ENCODE results near the gene RAB15. TPM values are rescaled to one million over a fixed set of nuclear protein-coding genes. Genes with fewer than 3 reads are reported as not detected.

RAB15 gene
- total RNA-seq, 1 donor from 2014 or later = 98.4 TPM

- DNase-seq (ENCODE audit: low spot score) = no peak
Observed at GRCh38 chr14:65002586-65003210, 30.6 kb upstream of the RAB15 start.

DNA sequence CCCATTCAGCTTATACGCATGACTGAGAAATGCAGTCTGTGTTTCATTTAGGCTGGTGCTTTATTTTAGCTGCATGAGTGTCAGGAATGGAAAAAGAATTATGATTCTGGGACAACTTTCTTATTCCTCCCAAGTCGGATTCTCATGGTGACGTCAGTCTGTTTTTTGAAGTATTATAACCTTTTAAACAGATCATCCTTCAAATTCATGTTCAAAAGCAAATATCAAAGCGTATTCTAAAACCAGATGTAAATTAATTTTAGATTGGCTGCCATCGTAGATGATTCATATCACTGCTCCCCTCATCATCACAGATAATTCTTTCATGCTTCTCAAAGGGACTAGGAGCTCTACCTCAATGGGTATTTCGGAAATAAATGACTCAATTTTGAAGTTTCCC lies 29.6 kb upstream of the RAB15 start:
- Mint-ChIP-seq H3K4me1 (ENCODE audit: low read depth) (peaks cover 69% of the 10 kb centered on the region), H3K27me3 (ENCODE audit: low read depth) (no peaks in the 10 kb centered on the region), H3K27ac (ENCODE audit: unreplicated experiment) (no peak overlapping the region), H3K36me3 (ENCODE audit: low read depth) (no peaks in the 10 kb centered on the region), H3K9me3 (ENCODE audit: low read depth) (no peaks in the 10 kb centered on the region), H3K4me3 (ENCODE audit: unreplicated experiment) (no peak overlapping the region)
- TF ChIP-seq CTCF (IDR thresholded peaks at IDR 0.05) = no peak
- DNase-seq (ENCODE audit: low spot score) = no peak

More at GRCh38 chr14:65002586-65003210, 30.6 kb upstream of the RAB15 start:
- TF ChIP-seq CTCF (IDR thresholded peaks at IDR 0.05) = no peak
- Mint-ChIP-seq H3K4me3 (ENCODE audit: unreplicated experiment) (no peak overlapping the region), H3K27me3 (ENCODE audit: low read depth) (no peaks in the 10 kb centered on the region), H3K4me1 (ENCODE audit: low read depth) (peaks cover 71% of the 10 kb centered on the region), H3K9me3 (ENCODE audit: low read depth) (no peaks in the 10 kb centered on the region), H3K36me3 (ENCODE audit: low read depth) (no peaks in the 10 kb centered on the region), H3K27ac (ENCODE audit: unreplicated experiment) (peak overlapping the region; percentile 92)

DNA sequence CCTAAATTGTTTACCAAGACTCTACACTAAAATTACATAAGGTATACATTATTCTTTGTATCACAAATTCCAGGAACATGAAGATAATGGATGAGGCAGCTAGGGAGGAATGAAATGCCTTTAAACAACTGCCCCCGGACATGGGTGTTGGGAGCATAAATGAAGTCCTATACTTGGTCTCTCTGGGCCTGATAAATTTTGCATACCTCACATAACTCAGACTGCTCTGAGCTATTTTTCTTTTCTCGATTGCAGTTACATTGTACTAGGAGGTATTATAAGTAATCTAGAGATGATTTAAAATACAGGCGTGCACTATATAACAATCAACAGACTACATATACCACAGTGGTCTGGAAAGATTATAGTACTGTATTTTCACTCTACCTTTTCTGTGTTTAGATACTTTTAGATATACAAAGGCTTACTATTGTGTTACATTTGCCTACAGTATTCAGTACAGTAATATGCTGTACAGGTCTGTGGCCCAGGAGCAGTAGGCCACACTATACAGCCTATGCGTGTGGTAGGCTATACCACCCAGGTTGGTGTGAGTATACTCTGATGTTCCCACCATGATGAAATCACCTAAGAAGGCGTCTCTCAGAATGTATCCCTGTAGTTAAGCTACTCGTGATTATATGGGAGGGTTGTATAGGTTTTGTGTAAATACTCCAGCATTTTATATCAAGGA lies 28.9 kb upstream of the RAB15 start:
- TF ChIP-seq CTCF (IDR thresholded peaks at IDR 0.05) = no peak

GRCh38 chr14:64998455-64998931 lies 26.4 kb upstream of the RAB15 start:
- Mint-ChIP-seq H3K36me3 (ENCODE audit: low read depth) (no peaks in the 10 kb centered on the region), H3K27ac (ENCODE audit: unreplicated experiment) (no peak overlapping the region), H3K4me1 (ENCODE audit: low read depth) (peaks cover 49% of the 10 kb centered on the region), H3K9me3 (ENCODE audit: low read depth) (no peaks in the 10 kb centered on the region), H3K27me3 (ENCODE audit: low read depth) (no peaks in the 10 kb centered on the region), H3K4me3 (ENCODE audit: unreplicated experiment) (no peak overlapping the region)
- no peak for TF ChIP-seq CTCF (IDR thresholded peaks at IDR 0.05)
- DNase-seq (ENCODE audit: low spot score) = no peak

More for the DNA sequence above, 28.9 kb upstream of the RAB15 start:
- Mint-ChIP-seq H3K4me1 (ENCODE audit: low read depth) (peaks cover 62% of the 10 kb centered on the region), H3K27ac (ENCODE audit: unreplicated experiment) (peak overlapping the region; percentile 84), H3K36me3 (ENCODE audit: low read depth) (no peaks in the 10 kb centered on the region), H3K9me3 (ENCODE audit: low read depth) (no peaks in the 10 kb centered on the region), H3K4me3 (ENCODE audit: unreplicated experiment) (no peak overlapping the region), H3K27me3 (ENCODE audit: low read depth) (no peaks in the 10 kb centered on the region)
- no peak for DNase-seq (ENCODE audit: low spot score)

- H3K36me3 Mint-ChIP-seq (ENCODE audit: low read depth) = no peaks in the 10 kb centered on the region
- no peaks in the 10 kb centered on the region for H3K9me3 Mint-ChIP-seq (ENCODE audit: low read depth)
- H3K27ac Mint-ChIP-seq (ENCODE audit: unreplicated experiment) = no peak overlapping the region
- no peak overlapping the region for H3K4me3 Mint-ChIP-seq (ENCODE audit: unreplicated experiment)
- no peaks in the 10 kb centered on the region for H3K27me3 Mint-ChIP-seq (ENCODE audit: low read depth)
- no peak for DNase-seq (ENCODE audit: low spot score)
- H3K4me1 Mint-ChIP-seq (ENCODE audit: low read depth) = peaks cover 38% of the 10 kb centered on the region
- no peak for TF ChIP-seq CTCF (IDR thresholded peaks at IDR 0.05)
Observed at GRCh38 chr14:64997108-64997794, 25.1 kb upstream of the RAB15 start.
